Stomach (tissue), 9 donors: ENCODE measurements around the gene SPATA21. TPM values are rescaled to one million over a fixed set of nuclear protein-coding genes. Genes with fewer than 3 reads are reported as not detected.

ENCODE experiments used
- DNase-seq, 2 donors: peaks; one replicate each; pipeline versions ENCODE4 v3.0.0 to v3.0.0-alpha.2; 2013 to 2019
- H3K27ac ChIP-seq, 5 donors: fragments of 200-600 bp in 4 of 5; sonication (generic) in 4 of 5; one replicate each; pipeline ENCODE4 v1.5.1; 2013 to 2019; ENCODE audit warnings: mild to moderate bottlenecking in 1 of 5, moderate library complexity in 1 of 5
- H3K27me3 ChIP-seq, 3 donors: fragments of 200-600 bp; sonication (generic); one replicate each; pipeline ENCODE4 v1.5.1; 2017 to 2019; ENCODE audit warnings: mixed run types in 1 of 3
- H3K36me3 ChIP-seq, 4 donors: fragments of 200-600 bp; sonication (generic); 1 replicate in 3 of 4; 2 replicates in 1 of 4; pipeline ENCODE4 v1.5.1; 2016 to 2019
- H3K4me1 ChIP-seq, 4 donors: fragments of 200-600 bp; sonication (generic); one replicate each; pipeline ENCODE4 v1.5.1; 2016 to 2019
- H3K4me3 ChIP-seq, 4 donors: fragments of 200-600 bp; sonication (generic) in 3 of 4; one replicate each; pipeline ENCODE4 v1.5.1; 2016 to 2019; ENCODE audit warnings: mild to moderate bottlenecking in 1 of 4
- H3K9me3 ChIP-seq, 4 donors: fragments of 200-600 bp; sonication (generic); one replicate each; pipeline ENCODE4 v1.5.1; 2016 to 2019
- EP300 ChIP-seq: sonication (generic); formaldehyde crosslinking; IDR thresholded peaks from one replicate; pipeline ENCODE4 v1.6.1; 2017; ENCODE audit warnings: antibody characterized with exemption
- POLR2A ChIP-seq, 4 donors: fragments of 450-650 bp; IDR thresholded peaks; one replicate each; pipeline ENCODE4 v1.6.1; 2016; ENCODE audit warnings: antibody characterized with exemption in 4 of 4, control low read depth in 2 of 4, mild to moderate bottlenecking in 1 of 4, moderate library complexity in 1 of 4
- POLR2AphosphoS5 ChIP-seq, 3 donors: sonication (generic); formaldehyde crosslinking; IDR thresholded peaks; one replicate each; pipeline ENCODE4 v1.6.1; 2016; ENCODE audit warnings: antibody characterized with exemption in 3 of 3
- WGBS, 5 donors: extraction: QIAGEN DNeasy Blood & Tissue Kit in 3 of 5; methylation state at CpG; one replicate each; pipeline versions ENCODE4 v1.1.5 to v1.1.7; 2013 to 2018; 5-methylcytosine and 5-hydroxymethylcytosine counted together
- intact Hi-C: fragments of 100-400 bp; cut with DNase I; formaldehyde crosslinking; loops from one replicate; pipeline ENCODE4 v1.15.1; 2023; ENCODE audit warnings: low total_unique reads
- polyA plus RNA-seq, 3 donors: library from polyadenylated mRNA; stranded (reverse); fragments of 200-250 nt; gene quantifications; one replicate each; pipeline ENCODE4 v1.2.3, GENCODE V29; 2013
- total RNA-seq, 5 donors: library from RNA; depleted of rRNA; stranded (reverse); fragments of >200 nt; gene quantifications; one replicate each; pipeline versions ENCODE4 v1.1.0 to v1.2.3, GENCODE V29; 2014 to 2016
- TF ChIP-seq, protein P1 (sequence below), 7 experiments: fragments of 450-650 bp in 4 of 7; fragments of 200-600 bp in 3 of 7; sonication (generic) in 3 of 7; IDR thresholded peaks; one replicate each; pipeline ENCODE4 v1.5.1; 2016 to 2019; ENCODE audit warnings: antibody characterized with exemption in 7 of 7, control low read depth in 2 of 7, mild to moderate bottlenecking in 1 of 7
- donor health status: healthy with polysubstance abuse.
- donor health status: Bipolar disorder and iron deficiency.
- donor health status: healthy.

SPATA21 gene
- total and polyA plus RNA-seq, 8 donors = 0.25 to 0.31 (median 0.30) TPM; not detected in 5

DNA sequence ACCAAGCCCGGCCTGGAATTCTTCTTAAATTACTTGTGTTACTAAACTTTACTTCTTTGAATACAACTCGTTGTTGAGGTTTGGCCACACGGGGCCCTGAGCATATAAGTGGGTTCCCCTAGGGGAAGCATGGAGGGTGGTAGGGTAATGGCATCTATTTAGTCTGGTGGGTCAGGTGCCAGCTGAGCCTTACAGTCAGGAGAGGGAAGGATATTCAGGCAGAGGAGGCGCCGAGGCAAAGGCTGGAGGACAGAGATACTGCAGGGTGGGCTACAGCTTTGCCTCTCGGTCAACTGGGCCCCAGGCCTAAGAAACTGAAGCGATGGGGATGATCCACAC, 2.9 kb upstream of the SPATA21 start:
- no peaks in the 10 kb centered on the region for H3K27me3 ChIP-seq
- peaks cover 17 to 39% (median 33%) of the 10 kb centered on the region in 4 donors for H3K4me1 ChIP-seq
- TF ChIP-seq POLR2A (IDR thresholded peaks at IDR 0.05) = no peak
- TF ChIP-seq POLR2AphosphoS5 (IDR thresholded peaks at IDR 0.05) = no peak
- TF ChIP-seq, protein P1, sequence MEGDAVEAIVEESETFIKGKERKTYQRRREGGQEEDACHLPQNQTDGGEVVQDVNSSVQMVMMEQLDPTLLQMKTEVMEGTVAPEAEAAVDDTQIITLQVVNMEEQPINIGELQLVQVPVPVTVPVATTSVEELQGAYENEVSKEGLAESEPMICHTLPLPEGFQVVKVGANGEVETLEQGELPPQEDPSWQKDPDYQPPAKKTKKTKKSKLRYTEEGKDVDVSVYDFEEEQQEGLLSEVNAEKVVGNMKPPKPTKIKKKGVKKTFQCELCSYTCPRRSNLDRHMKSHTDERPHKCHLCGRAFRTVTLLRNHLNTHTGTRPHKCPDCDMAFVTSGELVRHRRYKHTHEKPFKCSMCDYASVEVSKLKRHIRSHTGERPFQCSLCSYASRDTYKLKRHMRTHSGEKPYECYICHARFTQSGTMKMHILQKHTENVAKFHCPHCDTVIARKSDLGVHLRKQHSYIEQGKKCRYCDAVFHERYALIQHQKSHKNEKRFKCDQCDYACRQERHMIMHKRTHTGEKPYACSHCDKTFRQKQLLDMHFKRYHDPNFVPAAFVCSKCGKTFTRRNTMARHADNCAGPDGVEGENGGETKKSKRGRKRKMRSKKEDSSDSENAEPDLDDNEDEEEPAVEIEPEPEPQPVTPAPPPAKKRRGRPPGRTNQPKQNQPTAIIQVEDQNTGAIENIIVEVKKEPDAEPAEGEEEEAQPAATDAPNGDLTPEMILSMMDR (IDR thresholded peaks at IDR 0.05) = no peak
- no peak for TF ChIP-seq EP300
- no peak for DNase-seq
- H3K4me3 ChIP-seq = peak overlapping the region; percentile 78 to 99 (median 96)
- peaks cover 12 to 25% (median 19%) of the 10 kb centered on the region in 4 donors for H3K36me3 ChIP-seq
- WGBS, 5 donors = 47 to 55% (median 53%) methylated on average over 7 of the region's 7 CpGs
- H3K9me3 ChIP-seq = no peaks in the 10 kb centered on the region
- intact Hi-C loops = no loop called here
- peak overlapping the region; percentile 68 to 87 (median 85) for H3K27ac ChIP-seq

DNA sequence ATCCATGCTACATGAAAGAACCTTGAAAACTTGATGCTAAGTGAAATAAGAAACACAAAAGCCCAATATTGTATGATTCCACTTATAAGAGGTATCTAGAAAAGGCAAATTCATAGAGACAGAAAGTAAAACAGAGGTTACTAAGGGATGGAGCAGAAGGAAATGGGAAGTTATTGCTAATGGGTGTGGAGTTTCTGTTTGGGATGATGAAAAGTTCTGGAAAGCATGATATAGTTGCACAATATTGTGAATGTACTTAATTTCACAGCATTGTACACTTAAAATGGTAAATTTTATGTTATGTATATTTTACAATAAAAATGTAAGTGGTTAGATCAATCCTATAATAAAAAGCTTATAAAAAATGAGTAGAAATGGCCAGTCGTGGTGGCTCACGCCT, 1.7 kb upstream of the SPATA21 start:
- intact Hi-C loops = no loop called here
- DNase-seq = no peak
- Histone ChIP-seq H3K4me3 (no peak overlapping the region), H3K27me3 (no peaks in the 10 kb centered on the region), H3K36me3 (peaks cover 2 to 14% (median 7%) of the 10 kb centered on the region in 4 donors), H3K27ac (no peak overlapping the region), H3K9me3 (no peaks in the 10 kb centered on the region), H3K4me1 (peaks cover 17 to 36% (median 32%) of the 10 kb centered on the region in 4 donors)
- TF ChIP-seq EP300 (no peak), POLR2AphosphoS5 (IDR thresholded peaks at IDR 0.05) (no peak), POLR2A (IDR thresholded peaks at IDR 0.05) (no peak)
- TF ChIP-seq, protein P1 (IDR thresholded peaks at IDR 0.05) = no peak
- 80 to 89% (median 86%) methylated on average over 2 of the region's 2 CpGs for WGBS, 5 donors

DNA sequence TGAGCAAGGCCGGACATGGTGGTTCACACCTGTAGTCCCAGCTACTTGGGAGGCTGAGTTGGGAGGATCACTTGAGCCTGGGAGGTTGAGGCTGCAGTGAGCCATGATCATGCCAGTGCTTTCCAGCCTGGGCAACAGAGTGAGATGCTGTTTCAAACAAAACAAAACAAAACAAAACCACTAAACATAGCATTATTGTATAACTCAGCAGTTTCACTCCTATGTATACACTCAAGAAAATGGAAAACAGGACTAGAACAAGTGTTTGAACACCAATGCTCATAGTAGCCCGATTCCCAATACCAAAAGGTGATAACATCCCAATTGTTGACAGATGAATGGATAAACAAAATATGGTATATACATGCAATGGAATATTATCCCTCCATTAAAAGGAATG, 1.3 kb upstream of the SPATA21 start:
- intact Hi-C loops = no loop called here
- H3K9me3 ChIP-seq = no peaks in the 10 kb centered on the region
- TF ChIP-seq POLR2AphosphoS5 (IDR thresholded peaks at IDR 0.05) (no peak), EP300 (no peak), POLR2A (IDR thresholded peaks at IDR 0.05) (no peak)
- TF ChIP-seq, protein P1 (IDR thresholded peaks at IDR 0.05) = no peak

DNA sequence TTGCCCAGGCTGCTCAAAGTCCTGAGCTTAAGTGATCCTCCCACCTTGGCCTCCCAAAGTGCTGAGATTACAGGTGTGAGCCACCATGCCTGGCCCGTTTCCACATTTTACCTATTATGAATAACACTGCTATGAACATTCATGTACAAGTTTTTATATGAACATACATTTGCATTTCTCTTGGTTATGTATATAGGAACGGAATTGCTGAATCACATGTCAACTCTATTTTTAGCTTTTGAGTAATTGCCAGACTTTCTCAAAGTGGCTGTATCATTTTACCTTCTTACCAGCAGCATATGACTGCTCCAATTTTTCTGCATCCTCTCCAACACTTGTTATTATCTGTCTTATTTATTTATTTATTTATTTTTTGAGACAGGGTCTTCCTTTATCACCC, 2.7 kb downstream of the SPATA21 start:
- no peak overlapping the region for H3K4me3 ChIP-seq
- WGBS, 5 donors = 50 to 60% (median 54%) methylated on average over 2 of the region's 2 CpGs
- intact Hi-C loops = no loop called here

More for the DNA sequence above, 1.3 kb upstream of the SPATA21 start:
- H3K4me3 ChIP-seq = no peak overlapping the region
- H3K36me3 ChIP-seq = peaks cover 0 to 9% (median 3%) of the 10 kb centered on the region in 4 donors
- DNase-seq = no peak
- H3K27me3 ChIP-seq = no peaks in the 10 kb centered on the region
- H3K4me1 ChIP-seq = peaks cover 17 to 32% (median 30%) of the 10 kb centered on the region in 4 donors
- WGBS, 5 donors = 82 to 87% (median 84%) methylated on average over 2 of the region's 2 CpGs
- no peak overlapping the region for H3K27ac ChIP-seq

More for the DNA sequence above, 2.7 kb downstream of the SPATA21 start:
- Histone ChIP-seq H3K9me3 (no peaks in the 10 kb centered on the region), H3K27ac (no peak overlapping the region), H3K36me3 (no peaks in the 10 kb centered on the region), H3K27me3 (no peaks in the 10 kb centered on the region), H3K4me1 (no peaks in the 10 kb centered on the region)
- TF ChIP-seq, protein P1 (IDR thresholded peaks at IDR 0.05) = no peak
- no peak for TF ChIP-seq EP300
- no peak for TF ChIP-seq POLR2A (IDR thresholded peaks at IDR 0.05)
- TF ChIP-seq POLR2AphosphoS5 (IDR thresholded peaks at IDR 0.05) = no peak
- DNase-seq = no peak
